ENCODE data around the gene EIF4G1.

The EIF4G1 gene

GRCh38 chr3:184375747-184376461, 61.5 kb downstream of the EIF4G1 start:
- peaks cover 0 to 3% of the 10 kb centered on the region in 2 donors for H3K27me3 ChIP-seq
- TF ChIP-seq CTCF (IDR thresholded peaks at IDR 0.05): no peak
- no peaks in the 10 kb centered on the region for H3K36me3 ChIP-seq
- no peak overlapping the region for H3K4me3 ChIP-seq
- H3K9me3 ChIP-seq: no peaks in the 10 kb centered on the region
- H3K4me1 ChIP-seq: peaks cover 0 to 23% (median 11%) of the 10 kb centered on the region in 4 donors
- DNase-seq: no peak
- no peak overlapping the region for H3K27ac ChIP-seq
- intact Hi-C loops (cut with DNase I; ENCODE audit: low total_unique reads): loop anchor here (10.0 kb wide), 1 partner anchor 169 kb away; no protein-coding TSS in a partner anchor

DNA sequence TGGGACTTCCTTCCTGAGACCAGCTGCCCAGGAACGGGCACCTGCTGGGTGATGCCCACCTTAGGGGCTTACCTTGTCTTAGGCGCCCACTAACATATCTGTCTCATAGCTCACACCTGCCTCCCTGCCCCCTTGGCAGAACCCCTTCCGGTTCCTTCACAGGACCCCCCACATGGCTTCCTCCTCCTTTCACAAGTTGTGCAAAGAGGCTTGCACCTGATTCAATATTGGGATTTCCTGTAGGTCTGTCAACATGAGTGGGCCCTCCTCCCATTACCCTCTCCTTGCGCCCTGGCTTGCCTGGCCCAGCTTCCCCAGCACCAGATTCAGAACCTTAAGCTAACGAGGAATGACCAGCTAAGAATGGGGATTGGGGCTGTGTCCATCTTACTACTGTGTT, 63.0 kb downstream of the EIF4G1 start:
- Histone ChIP-seq H3K4me1 (peaks cover 0 to 24% (median 16%) of the 10 kb centered on the region in 4 donors), H3K27me3 (peaks cover 0 to 3% of the 10 kb centered on the region in 2 donors), H3K4me3 (no peak overlapping the region), H3K36me3 (no peaks in the 10 kb centered on the region), H3K9me3 (no peaks in the 10 kb centered on the region), H3K27ac (no peak overlapping the region)
- no peak for TF ChIP-seq CTCF (IDR thresholded peaks at IDR 0.05)
- DNase-seq: no peak
- intact Hi-C loops (cut with DNase I; ENCODE audit: low total_unique reads): loop anchor here (10.0 kb wide), 1 partner anchor 167 kb away; no protein-coding TSS in a partner anchor

GRCh38 chr3:184377882-184378445, 63.6 kb downstream of the EIF4G1 start, which contains the start of gene THPO:
Gene THPO (minus strand): TSS chr3:184378207. CDS start chr3:184376259, 1,948 bp downstream.
- Histone ChIP-seq H3K9me3 (no peaks in the 10 kb centered on the region), H3K4me3 (no peak within 1 kb of the TSS), H3K27me3 (peaks cover 0 to 3% of the 10 kb centered on the region in 2 donors), H3K27ac (peak within 1 kb of the TSS; percentile 67 to 72), H3K36me3 (no peaks in the 10 kb centered on the region), H3K4me1 (peaks cover 0 to 24% (median 16%) of the 10 kb centered on the region in 4 donors)
- no peak for TF ChIP-seq CTCF (IDR thresholded peaks at IDR 0.05)
- intact Hi-C loops (cut with DNase I; ENCODE audit: low total_unique reads): loop anchor here (10.0 kb wide), 1 partner anchor 167 kb away; no protein-coding TSS in a partner anchor
- no peak for DNase-seq

- Histone ChIP-seq H3K27ac (peak overlapping the region; percentile 67 to 72), H3K4me3 (no peak overlapping the region), H3K27me3 (peaks cover 0 to 3% of the 10 kb centered on the region in 2 donors), H3K9me3 (no peaks in the 10 kb centered on the region), H3K4me1 (peaks cover 0 to 21% (median 16%) of the 10 kb centered on the region in 4 donors), H3K36me3 (no peaks in the 10 kb centered on the region)
- no peak for TF ChIP-seq CTCF (IDR thresholded peaks at IDR 0.05)
- peak in 1 of 2 donors; percentile 57 for DNase-seq
- intact Hi-C loops (cut with DNase I; ENCODE audit: low total_unique reads): loop anchor here (10.0 kb wide), 1 partner anchor 166 kb away; no protein-coding TSS in a partner anchor
These were observed 64.4 kb downstream of the EIF4G1 start for GRCh38 chr3:184378651-184379357.

GRCh38 chr3:184379358-184380184, 65.2 kb downstream of the EIF4G1 start, which contains the start of gene CHRD:
Gene CHRD (plus strand): TSS chr3:184380054. CDS start chr3:184380319, 265 bp downstream.
- intact Hi-C loops (cut with DNase I; ENCODE audit: low total_unique reads): loop anchor here (10.0 kb wide), 1 partner anchor 165 kb away; no protein-coding TSS in a partner anchor
- H3K4me1 ChIP-seq: peaks cover 0 to 21% (median 16%) of the 10 kb centered on the region in 4 donors
- DNase-seq: peak in 1 of 2 donors; percentile 64
- H3K27me3 ChIP-seq: peaks cover 0 to 3% of the 10 kb centered on the region in 2 donors
- H3K4me3 ChIP-seq: peak within 1 kb of the TSS; percentile 58 to 69
- peak within 1 kb of the TSS; percentile 67 to 72 for H3K27ac ChIP-seq
- H3K36me3 ChIP-seq: no peaks in the 10 kb centered on the region
- no peak for TF ChIP-seq CTCF (IDR thresholded peaks at IDR 0.05)
- no peaks in the 10 kb centered on the region for H3K9me3 ChIP-seq

All from tibial artery (tissue), 4 donors.